OCI-M1 (cell line): ENCODE results near the gene TRIM62.
"Not testable (repeated sequence)": the region's sequence is repeated elsewhere in the genome, so short reads cannot be mapped to it uniquely, and the experiment has no call there.

ENCODE experiments used
- DNase-seq: peaks from one replicate; lab custom pipeline; 2025; lab: John Stamatoyannopoulos, UW

TRIM62 gene

DNA sequence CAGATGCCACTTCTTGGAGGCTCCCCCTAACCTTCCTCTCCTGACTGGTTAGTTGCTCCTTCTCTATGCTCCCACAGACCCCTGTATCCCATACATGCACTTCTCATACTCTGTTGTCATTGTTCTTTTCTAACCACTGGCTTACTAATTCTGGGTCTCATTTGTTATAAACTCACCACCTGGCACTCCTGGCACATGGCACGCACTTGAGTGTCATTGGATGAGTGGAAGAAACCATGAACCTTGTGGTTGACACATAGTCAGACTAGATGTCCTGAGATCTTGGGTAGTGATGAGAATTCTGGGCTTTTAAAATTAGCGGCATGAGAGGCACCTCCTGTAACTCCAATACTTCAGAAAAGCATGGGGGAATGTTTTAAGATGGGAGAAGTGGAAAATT, 49.3 kb downstream of the TRIM62 start:
- DNase-seq, result no peak

DNA sequence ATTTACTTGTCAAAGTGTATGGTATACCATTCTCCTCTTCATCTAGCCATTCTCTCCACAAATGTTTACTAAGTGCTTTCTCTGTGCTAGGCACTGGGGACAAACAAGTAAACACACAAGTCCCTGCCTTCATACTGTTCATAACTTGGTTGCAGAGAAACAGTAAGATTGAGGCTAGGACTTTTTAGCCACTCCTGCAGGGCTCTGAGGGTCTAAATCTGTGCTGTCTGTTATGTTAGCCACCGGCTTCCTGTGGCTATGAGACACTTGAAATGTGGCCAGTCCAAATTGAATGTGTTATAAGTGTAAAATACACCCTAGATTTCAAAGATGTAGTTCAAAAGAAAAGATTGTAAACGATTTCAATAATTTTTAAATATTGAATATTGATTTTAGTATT, 50.7 kb downstream of the TRIM62 start:
- DNase-seq, result no peak

DNA sequence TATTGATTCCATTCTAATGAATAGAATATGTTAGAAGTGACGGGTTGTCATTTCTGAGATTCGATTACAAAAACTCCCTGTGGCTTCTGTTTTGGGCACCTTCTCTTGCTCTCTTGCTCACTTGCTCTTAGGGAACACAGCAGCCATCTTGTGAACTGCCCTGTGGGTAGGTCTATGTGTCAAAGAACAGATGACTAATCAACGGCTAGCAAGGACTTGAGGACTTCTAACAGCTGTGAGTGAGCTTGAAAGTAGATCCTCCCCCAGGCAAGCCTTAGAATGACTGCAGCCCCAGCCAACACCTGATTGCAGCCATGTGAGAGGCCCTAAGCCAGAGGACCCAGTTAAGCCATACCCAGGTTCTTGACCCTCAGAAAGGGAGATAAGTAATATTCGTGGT, 51.5 kb downstream of the TRIM62 start:
- peak; percentile 41 for DNase-seq

DNA sequence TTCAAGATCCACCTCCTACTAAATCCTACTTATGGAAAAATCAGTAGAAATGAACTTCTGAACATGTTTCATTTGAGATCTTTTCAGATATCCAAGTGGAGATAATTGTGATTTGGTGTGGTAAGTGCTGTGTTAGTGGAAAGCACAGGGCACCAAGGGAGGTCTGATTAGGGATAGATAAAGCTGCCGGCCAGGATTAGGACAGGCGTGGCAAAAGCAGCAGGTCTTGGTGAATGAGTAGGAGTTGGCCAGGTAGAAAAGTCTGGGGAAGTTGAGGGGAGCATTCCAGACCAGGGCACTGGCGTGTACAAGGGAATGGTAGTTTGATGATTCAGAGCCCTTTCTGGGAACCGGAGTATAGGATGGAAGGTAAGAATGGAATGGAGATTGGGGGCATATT, 53.1 kb downstream of the TRIM62 start:
- no peak for DNase-seq

DNA sequence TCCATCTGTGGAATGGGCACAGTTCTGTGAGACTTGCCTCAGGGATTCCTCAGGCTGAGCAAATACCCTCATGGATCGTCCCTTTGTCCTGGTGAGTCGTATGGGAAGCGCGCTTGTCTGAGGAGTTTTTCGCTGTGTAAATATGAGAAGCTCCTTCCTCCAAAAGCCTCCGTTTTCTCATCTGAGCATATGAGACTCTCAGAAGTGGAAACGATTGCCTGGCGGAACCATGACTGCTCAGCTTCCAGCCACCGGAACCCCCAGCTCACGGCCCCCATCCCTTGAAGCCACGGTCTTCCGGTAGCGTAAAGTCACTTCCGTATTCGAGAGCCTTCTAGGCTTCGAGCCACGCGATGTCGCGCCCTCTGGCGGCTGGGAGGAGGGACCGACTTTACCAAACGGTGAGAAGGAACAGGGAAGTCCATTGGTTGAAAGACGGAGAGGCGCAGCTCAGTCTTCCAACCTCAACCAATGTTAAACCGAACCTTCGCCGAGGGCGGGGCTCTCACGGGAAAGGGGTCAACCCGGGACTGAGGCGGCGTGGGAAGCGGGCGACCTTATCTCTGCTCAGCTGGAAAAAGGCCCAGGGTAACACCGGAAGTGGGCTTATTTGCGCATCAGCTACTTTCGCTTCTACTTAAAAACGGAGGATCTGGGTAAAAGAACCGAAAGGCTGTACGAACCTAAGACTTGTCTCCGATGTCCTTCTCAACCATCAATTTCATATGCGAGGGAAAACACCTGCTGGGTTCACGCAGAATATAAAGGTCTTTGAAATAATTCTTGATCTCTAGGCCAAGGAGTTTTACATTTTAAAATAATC, 54.6 kb downstream of the TRIM62 start:
- DNase-seq, result peak; percentile 100

DNA sequence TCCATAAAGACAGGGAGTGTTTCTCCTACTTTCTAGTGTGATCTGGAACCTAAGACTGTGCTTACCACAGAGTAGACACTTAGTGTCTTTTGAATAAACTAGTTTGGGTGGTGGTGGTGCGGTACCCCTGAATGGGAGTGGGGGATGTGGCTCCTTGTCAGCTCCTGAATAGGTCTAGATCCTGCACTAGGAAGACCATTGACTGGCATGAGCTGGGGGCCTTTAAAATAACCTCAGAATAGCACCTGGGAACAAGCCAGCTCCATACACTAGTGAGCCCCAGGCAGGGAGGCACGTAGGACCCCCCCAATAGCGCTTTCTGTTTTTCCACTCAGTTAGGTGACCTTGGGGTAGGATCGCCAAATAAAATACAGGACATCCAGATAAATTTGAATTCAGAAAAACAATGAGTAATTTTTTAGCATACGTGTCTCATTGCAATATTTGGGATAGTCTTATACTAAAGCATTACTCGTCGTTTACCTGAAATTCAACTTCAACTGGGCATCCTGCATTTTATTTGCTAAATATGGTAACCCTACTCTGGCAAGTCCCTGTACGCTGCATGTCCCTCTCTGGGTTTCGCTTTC, 55.3 kb downstream of the TRIM62 start:
- no peak for DNase-seq

DNA sequence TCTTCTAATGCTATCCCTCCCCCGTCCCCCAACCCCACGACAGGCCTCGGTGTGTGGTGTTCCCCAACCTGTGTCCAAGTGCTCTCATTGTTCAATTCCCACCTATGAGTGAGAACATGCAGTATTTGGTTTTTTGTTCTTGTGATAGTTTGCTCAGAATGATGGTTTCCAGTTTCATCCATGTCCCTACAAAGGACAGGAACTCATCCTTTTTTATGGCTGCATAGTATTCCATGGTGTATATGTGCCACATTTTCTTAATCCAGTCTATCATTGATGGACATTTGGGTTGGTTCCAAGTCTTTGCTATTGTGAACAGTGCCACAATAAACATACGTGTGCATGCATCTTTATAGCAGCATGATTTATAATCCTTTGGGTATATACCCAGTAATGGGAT, 57.2 kb downstream of the TRIM62 start:
- DNase-seq, result not testable (repeated sequence)

DNA sequence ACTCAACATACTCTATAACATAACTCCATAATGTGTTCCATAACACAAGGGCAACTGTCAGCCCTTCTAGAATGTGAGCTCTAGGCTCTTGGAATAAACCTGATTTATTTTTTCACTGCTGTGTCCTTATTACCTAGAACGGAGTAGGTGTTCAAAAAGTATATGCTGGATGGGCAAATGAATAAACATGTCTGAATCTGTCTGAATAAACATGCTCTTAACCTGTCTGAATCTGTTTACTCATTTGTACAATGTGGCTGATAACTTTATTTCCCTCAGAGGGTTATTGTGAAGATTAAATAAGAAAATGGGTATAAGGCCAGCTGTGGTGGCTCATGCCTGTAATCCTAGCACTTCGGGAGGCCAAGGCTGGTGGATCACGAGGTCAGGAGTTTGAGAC, 58.6 kb downstream of the TRIM62 start:
- DNase-seq, result no peak

DNA sequence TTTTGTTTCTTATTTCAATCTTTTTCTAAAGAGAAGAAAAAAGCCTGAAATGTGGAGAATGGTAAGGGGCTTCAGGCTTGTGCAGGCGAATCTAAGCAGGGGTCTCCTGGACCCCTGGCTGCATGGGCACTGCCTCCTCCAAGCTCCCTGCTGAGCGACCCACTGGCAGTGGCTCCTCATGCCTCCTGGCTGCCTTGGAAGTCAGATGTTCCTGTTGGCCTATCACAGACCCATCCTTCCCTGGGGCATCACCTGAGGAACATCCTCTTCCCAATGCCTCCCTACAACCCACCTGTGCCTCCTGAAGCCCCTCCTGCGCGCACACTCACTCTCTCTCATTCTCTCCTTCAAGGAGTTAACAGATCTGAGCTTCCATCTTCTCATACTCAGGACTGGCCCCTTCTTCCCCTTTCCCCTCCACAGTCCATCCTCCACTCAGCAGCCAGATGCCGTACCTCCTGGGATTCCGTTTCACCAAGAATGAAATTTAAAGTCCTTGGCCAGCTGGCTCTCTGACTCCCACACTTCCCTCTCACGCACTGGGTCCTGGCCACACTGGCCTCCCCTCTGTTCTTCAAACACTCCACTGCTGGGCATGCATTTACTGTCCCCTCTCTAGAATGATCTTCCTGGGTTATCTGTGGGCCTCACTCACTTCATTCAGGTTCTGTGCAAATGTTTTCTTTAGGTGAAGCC, 59.2 kb downstream of the TRIM62 start:
- peak; percentile 17 for DNase-seq

DNA sequence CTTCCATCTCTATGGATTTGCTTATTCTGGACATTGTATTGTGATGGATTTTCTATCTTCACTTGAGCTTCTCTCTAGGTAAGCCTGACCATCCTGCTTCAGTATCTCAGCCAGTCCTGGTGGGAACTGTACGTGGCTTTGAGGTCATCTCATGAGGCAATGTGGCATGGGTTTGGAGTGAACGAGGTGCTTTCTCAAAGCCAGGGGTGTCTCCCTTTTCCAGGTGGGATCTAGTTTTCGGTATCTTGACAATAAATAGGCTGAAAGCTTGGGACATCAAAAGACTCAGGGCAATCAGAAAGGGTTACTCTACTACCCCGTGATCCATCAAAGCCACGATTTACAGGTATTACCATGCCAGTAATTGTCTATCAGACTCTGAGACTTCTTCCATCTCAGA, 60.1 kb downstream of the TRIM62 start:
- no peak for DNase-seq

DNA sequence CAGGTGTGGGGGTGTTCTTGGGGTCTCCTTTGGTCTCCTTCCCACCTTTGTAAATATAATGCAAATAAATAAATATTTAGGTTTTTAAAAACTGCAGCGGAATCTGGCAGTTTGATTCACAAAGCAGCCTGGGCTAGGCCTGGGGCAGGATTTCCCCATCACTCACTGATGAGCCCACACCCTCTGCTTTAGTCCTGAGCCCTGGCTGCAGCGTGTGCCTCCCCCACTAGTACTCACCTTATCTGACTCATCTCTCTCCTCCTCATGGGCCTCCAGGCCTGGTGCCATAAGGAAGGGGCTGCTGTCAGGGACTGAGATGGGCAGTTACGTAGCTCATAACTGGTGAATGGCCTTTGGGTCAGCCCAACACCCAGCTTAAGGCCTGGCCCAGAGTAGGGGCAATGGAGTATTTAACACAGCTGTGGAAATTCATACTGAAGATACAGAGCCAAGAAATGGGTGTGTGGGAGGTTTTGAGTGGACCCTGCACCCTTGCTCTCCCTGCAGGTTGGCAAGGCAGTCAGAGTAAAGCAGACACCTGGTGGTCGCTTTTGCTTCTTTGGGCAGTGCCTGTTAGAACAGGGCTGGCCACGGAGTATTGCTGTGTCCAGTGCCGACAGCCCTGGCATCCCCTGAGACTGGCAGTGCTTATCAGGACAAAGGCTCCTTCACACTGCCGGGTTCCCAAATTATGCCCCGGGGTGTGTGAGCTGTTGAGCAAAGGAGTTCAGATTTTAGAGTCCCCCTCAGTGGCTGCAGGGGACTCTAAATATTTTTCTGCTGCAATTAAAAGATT, 61.2 kb downstream of the TRIM62 start:
- peak; percentile 7 for DNase-seq

DNA sequence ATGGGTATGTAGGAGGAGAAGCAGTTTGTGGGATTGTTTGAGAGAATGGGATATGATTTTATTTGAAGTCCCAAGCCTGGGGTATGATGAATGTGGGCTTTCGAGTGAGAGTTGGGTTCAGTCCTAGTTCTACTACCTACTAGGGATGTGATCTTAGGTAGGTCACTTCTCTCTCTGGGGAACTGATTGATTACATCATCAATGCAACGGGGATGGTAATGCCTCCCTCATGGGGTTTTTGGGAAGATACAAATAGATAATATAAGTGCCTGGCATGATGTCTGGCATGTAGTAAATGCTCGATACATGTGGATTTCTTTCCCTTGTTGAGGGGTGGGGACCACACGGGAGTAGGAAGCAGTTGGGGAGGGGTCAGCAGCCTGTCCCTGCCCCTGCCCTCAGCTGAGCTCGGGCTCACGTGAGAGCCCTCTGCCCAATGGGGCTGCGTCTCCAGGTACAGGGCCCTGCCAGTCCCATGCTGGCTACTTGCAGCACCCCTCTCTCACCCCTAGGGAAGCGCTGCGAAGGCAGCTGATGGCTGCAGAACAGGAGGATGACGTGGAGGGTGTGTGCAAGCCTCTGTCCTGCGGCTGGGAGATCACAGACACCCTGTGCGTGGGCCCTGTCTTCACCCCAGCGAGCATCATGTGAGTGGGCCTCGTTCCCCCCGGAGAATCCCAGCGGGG, 62.2 kb downstream of the TRIM62 start:
- no peak for DNase-seq

DNA sequence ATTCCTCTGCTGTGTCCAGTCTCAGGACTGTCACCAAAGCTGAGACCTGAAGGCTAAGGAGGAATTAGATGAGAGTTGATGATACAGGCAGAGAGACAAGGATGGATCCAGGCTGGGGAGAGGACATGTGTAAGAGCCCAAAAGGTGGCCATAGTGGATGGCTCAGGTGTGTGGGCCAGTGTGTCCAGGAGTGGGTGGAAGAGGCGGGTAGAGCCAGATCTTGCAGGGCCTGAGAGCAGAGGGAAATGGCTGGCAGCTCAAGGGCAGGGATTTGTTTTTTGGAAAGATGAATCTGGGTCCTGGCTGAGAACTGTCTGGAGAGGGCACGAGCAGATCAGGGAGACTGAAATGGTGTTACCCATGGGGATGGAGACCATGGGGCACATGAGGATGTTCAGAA, 62.8 kb downstream of the TRIM62 start:
- DNase-seq, result no peak

DNA sequence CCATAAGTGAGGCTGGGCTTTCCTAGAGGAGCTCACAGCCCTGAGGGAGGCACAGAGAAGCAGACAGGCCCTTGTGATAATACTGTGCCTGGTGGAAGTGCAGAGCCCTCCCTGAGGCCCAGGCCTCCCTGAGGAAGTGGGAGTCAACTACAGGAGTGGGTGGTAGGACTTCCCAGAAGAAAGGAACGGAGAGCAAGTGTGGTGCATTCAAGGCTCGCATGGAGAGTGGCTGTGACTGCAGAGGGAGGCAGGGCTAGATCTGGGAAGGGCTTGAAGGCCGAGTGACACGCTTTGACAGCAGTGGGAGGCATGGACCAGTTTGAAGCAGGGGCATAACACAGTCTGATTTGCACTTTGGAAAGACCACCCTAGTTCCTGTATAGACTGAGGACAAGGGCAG, 63.6 kb downstream of the TRIM62 start:
- DNase-seq, result no peak

DNA sequence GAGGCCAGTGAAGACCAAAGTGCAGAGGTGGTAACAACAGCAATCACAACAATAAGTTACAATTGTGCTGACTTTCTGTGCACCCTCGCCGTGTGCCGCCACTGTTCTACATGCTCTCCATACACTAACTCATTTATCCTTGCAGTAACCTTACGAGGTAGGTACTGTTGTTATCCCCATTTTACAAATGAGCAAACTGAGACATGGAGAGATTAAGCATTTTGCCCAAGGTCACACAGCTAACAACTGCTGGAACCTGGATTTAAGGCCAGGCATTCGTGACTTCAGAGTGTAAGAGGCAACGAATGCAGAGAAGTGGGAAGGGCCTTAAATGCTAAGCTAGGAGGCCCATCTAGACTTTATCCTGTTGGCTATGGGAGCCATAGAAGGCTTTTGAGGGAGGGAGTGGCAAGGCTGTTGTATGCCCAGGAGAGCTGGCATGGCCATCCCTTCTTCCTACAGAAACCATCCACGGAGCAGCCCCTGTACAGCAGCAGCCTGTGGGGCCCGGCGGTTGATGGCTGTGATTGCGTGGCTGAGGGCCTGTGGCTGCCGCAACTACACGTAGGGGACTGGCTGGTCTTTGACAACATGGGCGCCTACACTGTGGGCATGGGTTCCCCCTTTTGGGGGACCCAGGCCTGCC, 64.3 kb downstream of the TRIM62 start:
- no peak for DNase-seq

DNA sequence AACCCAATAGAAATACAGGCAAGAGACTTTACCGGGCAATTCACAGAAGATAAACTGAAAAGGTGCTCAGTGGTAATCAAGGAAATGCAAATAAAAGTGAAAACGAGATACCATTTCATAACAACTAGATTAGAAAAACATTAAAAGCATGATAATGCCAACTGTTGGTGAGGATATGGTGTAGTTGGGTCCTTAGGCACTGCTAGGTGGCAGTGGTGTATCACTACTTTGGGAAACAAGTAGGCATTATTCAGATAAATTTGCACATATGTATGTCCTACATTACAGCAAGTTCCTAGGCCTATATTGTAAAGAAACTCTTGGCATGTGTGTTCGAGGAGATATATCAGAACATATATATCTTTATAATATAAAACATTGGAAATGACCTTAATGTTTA, 69.9 kb downstream of the TRIM62 start:
- peak; percentile 55 for DNase-seq

DNA sequence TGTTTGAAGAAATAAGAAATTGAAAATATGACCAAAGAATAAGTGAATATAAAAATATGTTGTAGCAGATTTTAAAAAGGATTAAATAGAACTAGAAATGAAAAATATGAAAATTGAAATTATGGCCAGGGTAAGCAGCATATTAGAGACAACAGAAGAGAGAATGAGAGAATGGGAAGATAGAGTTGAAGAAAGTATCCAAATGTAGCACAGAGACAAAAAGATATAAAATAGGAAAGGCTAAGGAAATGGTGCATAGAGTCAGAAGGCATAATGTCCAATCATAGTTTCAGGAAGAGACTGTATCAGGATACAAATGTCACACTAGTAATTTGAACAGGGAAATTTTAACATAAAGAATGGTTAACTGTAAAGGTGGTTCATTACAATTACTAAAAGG, 71.4 kb downstream of the TRIM62 start:
- no peak for DNase-seq

DNA sequence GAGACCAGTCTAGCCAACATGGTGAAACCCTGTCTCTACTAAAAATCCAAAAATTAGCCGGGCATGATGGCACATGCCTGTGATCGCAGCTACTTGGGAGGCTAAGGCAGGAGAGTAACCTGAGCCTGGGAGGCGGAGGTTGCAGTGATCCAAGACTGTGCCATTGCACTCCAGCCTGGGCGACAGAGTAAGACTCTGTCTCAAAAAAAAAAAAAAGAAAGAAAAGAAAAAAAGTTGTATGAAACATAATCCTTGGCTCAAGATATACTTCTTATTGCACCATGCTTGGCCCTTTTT, 81.8 kb downstream of the TRIM62 start:
- not testable (repeated sequence) for DNase-seq

DNA sequence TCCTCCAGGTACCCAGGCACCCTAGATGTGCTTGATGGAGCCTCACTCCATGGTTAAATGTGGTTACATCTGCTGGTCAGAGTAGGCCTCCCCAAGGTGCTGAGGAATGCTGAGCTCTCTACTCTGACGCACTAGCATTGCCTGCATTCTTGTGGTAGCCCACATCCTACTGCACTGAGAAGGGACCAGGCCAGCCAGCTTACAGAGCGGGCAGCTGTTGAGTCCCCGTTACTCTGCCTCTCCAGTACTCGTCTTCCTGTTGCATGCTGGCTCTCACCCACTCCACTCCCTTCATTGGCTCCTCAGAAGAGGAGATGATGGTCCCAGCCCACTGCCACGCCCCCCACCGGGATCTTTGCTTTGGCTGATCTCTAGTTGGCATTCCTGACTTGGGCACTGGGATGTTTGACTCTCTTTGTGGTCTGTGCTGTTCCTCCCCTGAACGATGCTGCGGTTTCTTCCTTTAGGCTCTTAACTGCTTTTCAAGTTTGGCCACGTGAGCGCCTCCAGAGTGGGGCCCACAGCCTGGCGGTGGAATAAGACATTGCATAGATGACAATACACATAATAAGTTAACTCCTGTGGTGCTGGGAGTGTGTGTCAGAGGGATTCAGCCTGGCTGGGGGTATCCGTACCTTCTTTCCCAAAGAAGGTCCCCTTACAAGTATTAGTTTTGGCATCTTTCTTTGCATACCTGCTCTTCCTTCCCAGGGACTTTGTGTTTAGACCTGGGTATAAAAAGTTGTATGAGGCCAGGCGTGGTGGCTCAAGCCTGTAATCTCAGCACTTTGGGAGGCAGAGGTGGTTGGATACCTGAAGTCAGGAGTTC, 82.3 kb downstream of the TRIM62 start:
- peak; percentile 87 for DNase-seq

DNA sequence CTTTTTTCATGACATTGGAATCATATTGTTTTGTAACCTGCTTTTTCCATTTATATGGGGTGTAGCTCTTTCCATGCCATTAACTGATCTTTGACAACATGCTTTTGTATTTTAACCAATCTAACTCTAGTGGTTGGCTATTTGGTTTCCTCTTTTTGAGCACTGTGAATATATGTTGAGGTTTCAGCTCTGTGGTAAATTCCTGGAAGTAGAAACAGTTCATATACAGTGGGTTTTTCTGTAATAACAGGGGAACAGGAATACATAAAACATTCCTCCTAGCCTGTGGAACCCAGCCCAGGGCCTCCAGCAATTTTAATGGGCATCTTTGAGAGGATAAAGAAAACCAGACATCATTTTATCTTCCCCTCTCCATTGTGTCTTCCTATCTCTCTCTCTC, 83.5 kb downstream of the TRIM62 start:
- DNase-seq, result peak; percentile 84

DNA sequence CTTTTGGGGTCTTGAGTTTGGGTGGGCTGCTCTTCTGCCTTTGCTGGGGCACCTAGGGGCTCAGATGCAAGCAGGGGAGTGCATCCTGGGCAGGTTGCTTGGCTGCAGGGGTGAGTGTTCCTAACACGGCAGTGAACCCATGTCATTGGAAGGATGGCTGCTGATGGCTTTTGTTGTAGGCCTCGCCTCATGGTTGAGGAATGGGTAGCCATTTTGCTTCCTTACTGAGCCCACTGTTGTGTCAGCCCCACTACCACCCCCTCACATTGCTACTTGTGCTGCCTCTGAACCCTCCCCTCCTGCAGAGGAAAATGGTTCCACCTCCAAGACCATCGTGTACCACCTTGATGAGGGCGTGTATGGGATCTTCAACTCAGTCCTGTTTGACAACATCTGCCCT, 84.1 kb downstream of the TRIM62 start:
- DNase-seq, result no peak
